Mesothelial cell of epicardium (in vitro differentiated cells): ENCODE results near the gene ARRDC2. TPM values are rescaled to one million over a fixed set of nuclear protein-coding genes. Genes with fewer than 3 reads are reported as not detected.

Experiments
- DNase-seq, 2 experiments: peaks; one replicate each; pipeline ENCODE4 v3.0.0; 2021; ENCODE audit warnings: low spot score in 2 of 2; ENCODE audit not compliant: unreplicated experiment in 2 of 2
- H3K27ac Mint-ChIP-seq: 2 replicates; pipeline ENCODE4 v1.8.0; 2021; ENCODE audit warnings: mixed read lengths
- H3K27me3 Mint-ChIP-seq: 2 replicates; pipeline ENCODE4 v1.8.0; 2021; ENCODE audit warnings: low read depth, mixed read lengths
- H3K36me3 Mint-ChIP-seq: 2 replicates; pipeline ENCODE4 v1.8.0; 2021; ENCODE audit warnings: mixed read lengths
- H3K4me1 Mint-ChIP-seq: 2 replicates; pipeline ENCODE4 v1.8.0; 2021; ENCODE audit warnings: mixed read lengths
- H3K4me3 Mint-ChIP-seq: 2 replicates; pipeline ENCODE4 v1.8.0; 2021; ENCODE audit warnings: mild to moderate bottlenecking, moderate library complexity, mixed read lengths
- H3K9me3 Mint-ChIP-seq: 2 replicates; pipeline ENCODE4 v1.8.0; 2021; ENCODE audit warnings: mixed read lengths
- CTCF ChIP-seq: fragments of 200-600 bp; sonication (generic); IDR thresholded peaks from one replicate; pipeline ENCODE4 v1.5.0; 2021; ENCODE audit warnings: antibody characterized with exemption; ENCODE audit not compliant: unreplicated experiment
- total RNA-seq: library from RNA; stranded (reverse); gene quantifications from 3 replicates; pipeline ENCODE4 v1.2.1, GENCODE V29; 2021

The ARRDC2 gene
- total RNA-seq, 1 donor from 2014 or later = 4.0 TPM

GRCh38 chr19:17974551-17974950, 33.4 kb upstream of the ARRDC2 start:
- Mint-ChIP-seq H3K9me3 (no peaks in the 10 kb centered on the region), H3K36me3 (peaks cover 12% of the 10 kb centered on the region), H3K27ac (no peak overlapping the region), H3K4me1 (no peaks in the 10 kb centered on the region), H3K4me3 (no peak overlapping the region), H3K27me3 (no peaks in the 10 kb centered on the region)
- no peak for TF ChIP-seq CTCF
- DNase-seq = no peak

DNA sequence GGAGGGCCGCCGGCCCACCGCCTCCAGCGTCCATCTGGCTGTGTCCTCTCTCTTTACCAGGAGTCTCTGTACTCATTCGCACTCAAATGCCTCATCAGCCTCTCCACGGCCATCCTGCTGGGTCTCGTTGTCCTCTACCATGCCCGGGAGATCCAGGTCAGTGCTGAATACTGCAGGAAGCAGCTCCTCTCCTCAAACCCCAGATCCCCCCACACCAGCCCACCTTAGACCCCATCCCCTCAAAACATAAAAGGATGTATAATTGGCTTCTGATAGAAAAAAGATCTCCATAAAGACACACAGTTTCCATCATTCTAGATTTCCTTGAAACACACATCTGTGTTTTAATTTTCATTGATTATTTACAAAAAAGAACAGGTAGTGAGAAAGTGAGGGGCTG, 32.9 kb upstream of the ARRDC2 start:
- no peaks in the 10 kb centered on the region for H3K9me3 Mint-ChIP-seq
- no peak for TF ChIP-seq CTCF
- H3K36me3 Mint-ChIP-seq = peaks cover 12% of the 10 kb centered on the region
- no peak for DNase-seq
- no peaks in the 10 kb centered on the region for H3K27me3 Mint-ChIP-seq
- H3K4me1 Mint-ChIP-seq = no peaks in the 10 kb centered on the region
- no peak overlapping the region for H3K27ac Mint-ChIP-seq
- no peak overlapping the region for H3K4me3 Mint-ChIP-seq

- Mint-ChIP-seq H3K4me3 (no peak overlapping the region), H3K27me3 (no peaks in the 10 kb centered on the region), H3K36me3 (peaks cover 16% of the 10 kb centered on the region), H3K4me1 (no peaks in the 10 kb centered on the region), H3K27ac (no peak overlapping the region), H3K9me3 (no peaks in the 10 kb centered on the region)
- TF ChIP-seq CTCF = no peak
- no peak for DNase-seq
Observed at GRCh38 chr19:17977021-17977420, 30.9 kb upstream of the ARRDC2 start.

- TF ChIP-seq CTCF = no peak
- H3K4me1 Mint-ChIP-seq = no peaks in the 10 kb centered on the region
- DNase-seq = no peak
- no peak overlapping the region for H3K27ac Mint-ChIP-seq
- no peak overlapping the region for H3K4me3 Mint-ChIP-seq
- H3K27me3 Mint-ChIP-seq = no peaks in the 10 kb centered on the region
- no peaks in the 10 kb centered on the region for H3K9me3 Mint-ChIP-seq
- peaks cover 16% of the 10 kb centered on the region for H3K36me3 Mint-ChIP-seq
Observed at GRCh38 chr19:17977488-17977887, 30.5 kb upstream of the ARRDC2 start.

DNA sequence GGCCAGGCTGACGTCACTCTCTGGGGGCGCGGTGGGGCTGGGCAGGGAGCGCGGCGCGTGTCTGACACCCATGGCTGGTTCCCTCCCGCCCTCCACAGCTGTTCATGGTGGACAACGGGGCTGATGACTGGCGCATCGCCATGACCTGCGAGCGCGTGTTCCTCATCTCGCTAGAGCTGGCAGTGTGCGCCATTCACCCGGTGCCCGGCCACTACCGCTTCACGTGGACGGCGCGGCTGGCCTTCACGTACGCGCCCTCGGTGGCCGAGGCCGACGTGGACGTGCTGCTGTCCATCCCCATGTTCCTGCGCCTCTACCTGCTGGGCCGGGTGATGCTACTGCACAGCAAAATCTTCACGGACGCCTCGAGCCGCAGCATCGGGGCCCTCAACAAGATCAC, 26.4 kb upstream of the ARRDC2 start:
- Mint-ChIP-seq H3K9me3 (no peaks in the 10 kb centered on the region), H3K4me3 (no peak overlapping the region), H3K36me3 (peaks cover 17% of the 10 kb centered on the region), H3K27me3 (no peaks in the 10 kb centered on the region), H3K4me1 (no peaks in the 10 kb centered on the region), H3K27ac (no peak overlapping the region)
- DNase-seq = no peak
- TF ChIP-seq CTCF = no peak

DNA sequence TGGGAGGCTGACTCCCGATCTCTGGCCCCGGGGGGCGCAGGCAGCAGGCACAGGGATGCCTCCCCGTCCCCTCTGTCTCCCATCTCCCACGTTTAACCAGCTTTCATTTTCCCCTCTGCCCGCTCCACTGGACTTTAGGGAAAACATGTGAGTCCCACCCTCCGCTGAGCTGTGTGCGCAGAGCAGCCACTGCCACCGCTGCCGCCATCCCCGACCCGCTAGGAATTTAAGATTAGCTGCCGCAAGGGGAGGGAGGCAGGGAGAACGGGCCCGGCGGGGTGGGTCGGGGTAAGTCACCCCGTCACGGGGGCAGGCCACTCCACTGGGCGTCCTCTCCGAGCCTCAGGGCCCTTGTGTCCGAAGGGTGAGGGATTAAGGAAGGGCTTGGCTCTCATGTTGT, 25.5 kb upstream of the ARRDC2 start:
- no peak overlapping the region for H3K4me3 Mint-ChIP-seq
- DNase-seq = no peak
- peaks cover 13% of the 10 kb centered on the region for H3K36me3 Mint-ChIP-seq
- no peak for TF ChIP-seq CTCF
- H3K27me3 Mint-ChIP-seq = no peaks in the 10 kb centered on the region
- H3K4me1 Mint-ChIP-seq = no peaks in the 10 kb centered on the region
- no peaks in the 10 kb centered on the region for H3K9me3 Mint-ChIP-seq
- H3K27ac Mint-ChIP-seq = no peak overlapping the region
